ENCODE measurements around the gene SYNPO. TPM values are rescaled to one million over a fixed set of nuclear protein-coding genes. Genes with fewer than 3 reads are reported as not detected.

Gene SYNPO
- polyA plus RNA-seq, 1 donor (not counting 4 experiments of a cell fraction or from before 2014, with no cell fraction given), result 6.0 TPM

- no peaks in the 10 kb centered on the region for H3K9me1 ChIP-seq (ENCODE audit: control insufficient read depth, extremely low read depth, insufficient read depth, low read length)
- no peak overlapping the region for H3K27ac ChIP-seq (ENCODE audit: control insufficient read depth, insufficient read depth, low read length)
- peaks cover 33% of the 10 kb centered on the region for H3K4me1 ChIP-seq (ENCODE audit: control insufficient read depth, extremely low read depth, insufficient read depth, low read length)
- no peak for TF ChIP-seq EZH2 (IDR thresholded peaks at IDR 0.05; ENCODE audit: low read length)
- TF ChIP-seq CTCF (optimal IDR thresholded peaks at IDR 0.05 in 1 of 3, IDR thresholded peaks at IDR 0.05 in 1 of 3, conservative IDR thresholded peaks at IDR 0.05 in 1 of 3; ENCODE audit: extremely low read depth in 1 of 3, insufficient read depth in 2 of 3, low read length in 3 of 3), result no peak
- H3K79me2 ChIP-seq (ENCODE audit: control insufficient read depth, insufficient read depth, low read length), result no peaks in the 10 kb centered on the region
- H2AFZ ChIP-seq (ENCODE audit: control insufficient read depth, low read length), result no peak overlapping the region
- H3K27me3 ChIP-seq (ENCODE audit: control insufficient read depth, extremely low read depth, insufficient read depth, low read length), result no peaks in the 10 kb centered on the region
- dilution Hi-C loops (cut with MboI; ENCODE audit: extremely low pct_ligation_motif_present, low sequenced_read_pairs), result no loop called here
- no peak overlapping the region for H3K4me3 ChIP-seq (ENCODE audit: control insufficient read depth in 2 of 3, extremely low read depth in 1 of 3, insufficient read depth in 2 of 3, low read depth in 1 of 3, low read length in 3 of 3)
- no peak overlapping the region for H3K4me2 ChIP-seq (ENCODE audit: control insufficient read depth, extremely low read depth, insufficient read depth, low read depth, low read length)
- DNase-seq (ENCODE audit: low read depth, low spot score) (no peak), FAIRE-seq (no peak)
- no peaks in the 10 kb centered on the region for H3K9me3 ChIP-seq (ENCODE audit: control insufficient read depth, low read depth, low read length)
- no peak overlapping the region for H3K9ac ChIP-seq (ENCODE audit: control insufficient read depth, extremely low read depth, insufficient read depth, low read length)
- H3K36me3 ChIP-seq (ENCODE audit: control insufficient read depth in 2 of 2, extremely low read depth in 1 of 2, insufficient read depth in 2 of 2, low read length in 2 of 2), result no peaks in the 10 kb centered on the region
- no peaks in the 10 kb centered on the region for H4K20me1 ChIP-seq (ENCODE audit: control insufficient read depth, extremely low read depth, insufficient read depth, low read length)
Measured at GRCh38 chr5:150596313-150596712, 44.1 kb upstream of the SYNPO start.

GRCh38 chr5:150596826-150597225 lies 43.6 kb upstream of the SYNPO start:
- Histone ChIP-seq H3K79me2 (ENCODE audit: control insufficient read depth, insufficient read depth, low read length) (no peaks in the 10 kb centered on the region), H3K4me1 (ENCODE audit: control insufficient read depth, extremely low read depth, insufficient read depth, low read length) (peaks cover 38% of the 10 kb centered on the region), H3K9me3 (ENCODE audit: control insufficient read depth, low read depth, low read length) (no peaks in the 10 kb centered on the region), H3K36me3 (ENCODE audit: control insufficient read depth in 2 of 2, extremely low read depth in 1 of 2, insufficient read depth in 2 of 2, low read length in 2 of 2) (no peaks in the 10 kb centered on the region), H3K27ac (ENCODE audit: control insufficient read depth, insufficient read depth, low read length) (no peak overlapping the region), H4K20me1 (ENCODE audit: control insufficient read depth, extremely low read depth, insufficient read depth, low read length) (no peaks in the 10 kb centered on the region), H3K4me2 (ENCODE audit: control insufficient read depth, extremely low read depth, insufficient read depth, low read depth, low read length) (no peak overlapping the region), H3K9ac (ENCODE audit: control insufficient read depth, extremely low read depth, insufficient read depth, low read length) (no peak overlapping the region), H3K9me1 (ENCODE audit: control insufficient read depth, extremely low read depth, insufficient read depth, low read length) (no peaks in the 10 kb centered on the region), H3K4me3 (ENCODE audit: control insufficient read depth in 2 of 3, extremely low read depth in 1 of 3, insufficient read depth in 2 of 3, low read depth in 1 of 3, low read length in 3 of 3) (no peak overlapping the region), H3K27me3 (ENCODE audit: control insufficient read depth, extremely low read depth, insufficient read depth, low read length) (no peaks in the 10 kb centered on the region), H2AFZ (ENCODE audit: control insufficient read depth, low read length) (no peak overlapping the region)
- FAIRE-seq (no peak), DNase-seq (ENCODE audit: low read depth, low spot score) (no peak)
- dilution Hi-C loops (cut with MboI; ENCODE audit: extremely low pct_ligation_motif_present, low sequenced_read_pairs), result no loop called here
- no peak for TF ChIP-seq CTCF (optimal IDR thresholded peaks at IDR 0.05 in 1 of 3, IDR thresholded peaks at IDR 0.05 in 1 of 3, conservative IDR thresholded peaks at IDR 0.05 in 1 of 3; ENCODE audit: extremely low read depth in 1 of 3, insufficient read depth in 2 of 3, low read length in 3 of 3)
- no peak for TF ChIP-seq EZH2 (IDR thresholded peaks at IDR 0.05; ENCODE audit: low read length)
